ENCODE data around the gene MYLK2. TPM values are rescaled to one million over a fixed set of nuclear protein-coding genes. Genes with fewer than 3 reads are reported as not detected.

Gene MYLK2
- total and polyA plus RNA-seq, 10 of the 15 experiments (the other 5 are each of a cell fraction or from before 2014, with no cell fraction given): 0.04 to 0.67 (median 0.18) TPM; not detected in 1

GRCh38 chr20:31831211-31831610, 12.1 kb downstream of the MYLK2 start:
- CTCF ChIA-PET: interaction anchor here (1.3 to 1.7 kb wide), 4 partner anchors 9 to 201 kb away, joined by 3 to 5 read pairs (median 5); no protein-coding TSS in a partner anchor

DNA sequence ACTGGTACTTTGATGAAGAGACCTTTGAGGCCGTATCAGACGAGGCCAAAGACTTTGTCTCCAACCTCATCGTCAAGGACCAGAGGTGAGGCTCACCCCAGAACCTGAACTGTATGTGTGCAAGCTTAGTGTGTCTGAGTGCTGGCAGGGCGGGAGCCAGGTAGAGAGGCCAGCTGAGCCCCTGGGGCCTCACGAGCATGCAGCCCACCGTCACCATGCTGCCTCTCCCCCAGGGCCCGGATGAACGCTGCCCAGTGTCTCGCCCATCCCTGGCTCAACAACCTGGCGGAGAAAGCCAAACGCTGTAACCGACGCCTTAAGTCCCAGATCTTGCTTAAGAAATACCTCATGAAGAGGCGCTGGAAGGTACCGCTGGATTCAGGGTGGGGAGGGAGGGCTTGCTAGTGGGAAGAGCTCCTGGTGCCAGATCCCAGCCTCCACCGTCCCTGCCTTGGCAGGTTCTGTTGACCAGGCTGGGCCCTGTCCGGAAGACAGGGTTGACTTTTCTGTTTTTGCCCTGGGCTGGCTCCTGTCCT, 12.7 kb downstream of the MYLK2 start:
- Histone ChIP-seq H3K9ac (ENCODE audit: control insufficient read depth, insufficient read depth, low read length) (no peak overlapping the region), H3K4me1 (ENCODE audit: control insufficient read depth, insufficient read depth, low read length) (peaks cover 8% of the 10 kb centered on the region; the same call in 1 of the 2 replicates), H3K79me2 (ENCODE audit: control insufficient read depth, insufficient read depth, low read length) (no peaks in the 10 kb centered on the region), H3K27ac (ENCODE audit: control insufficient read depth, insufficient read depth) (no peak overlapping the region), H3K4me3 (no peak overlapping the region), H3K9me3 (replicated peaks; ENCODE audit: control insufficient read depth, insufficient read depth, low read length) (no peaks in the 10 kb centered on the region), H3K4me2 (ENCODE audit: control insufficient read depth, insufficient read depth) (no peak overlapping the region), H3K36me3 (ENCODE audit: control insufficient read depth in 2 of 2, insufficient read depth in 2 of 2, low read length in 1 of 2) (no peaks in the 10 kb centered on the region; a peak in 1 of 4 replicates), H2AFZ (ENCODE audit: control insufficient read depth, low read depth, low read length) (no peak overlapping the region), H4K20me1 (ENCODE audit: control insufficient read depth, insufficient read depth) (no peaks in the 10 kb centered on the region), H3K27me3 (replicated peaks in 1 of 2; ENCODE audit: control insufficient read depth in 2 of 2, insufficient read depth in 2 of 2, low read length in 1 of 2) (no peaks in the 10 kb centered on the region)
- 78% methylated on average over 17 of the region's 17 CpGs for WGBS (ENCODE audit: insufficient coverage, insufficient replicate concordance, low lambda C conversion rate, missing lambda C conversion rate)
- ChIA-PET SMC1A (ENCODE audit: uncharacterized antibody, unreplicated experiment) (no interaction called here), RAD21 (ENCODE audit: unreplicated experiment) (no interaction called here), POLR2A (no interaction called here), CTCF (interaction anchor here (1.3 to 1.4 kb wide), 2 partner anchors 10 to 200 kb away, joined by 3 to 5 read pairs; no protein-coding TSS in a partner anchor)
- BruUV-seq (replicated peaks): no TSS peak
- FAIRE-seq (no peak), ATAC-seq (no peak), DNase-seq (ENCODE audit: low read depth, low spot score) (no peak)
- in situ Hi-C loops (cut with MboI) (no loop called here), intact Hi-C loops (cut with micrococcal nuclease; ENCODE audit: unreplicated experiment) (no loop called here)
- TF ChIP-seq HDGF (IDR thresholded peaks at IDR 0.05) (no peak), BHLHE40 (IDR thresholded peaks at IDR 0.05; ENCODE audit: borderline replicate concordance in 1 of 2, low read depth in 2 of 2, low read length in 1 of 2) (no peak), ZNF384 (IDR thresholded peaks at IDR 0.05; ENCODE audit: borderline replicate concordance, low read depth, low read length) (no peak), TCF12 (IDR thresholded peaks at IDR 0.05; ENCODE audit: low read depth, low read length) (no peak), BCL11A (IDR thresholded peaks at IDR 0.05; ENCODE audit: low read depth, low read length) (no peak), BACH1 (IDR thresholded peaks at IDR 0.05; ENCODE audit: borderline replicate concordance) (no peak)
- TF ChIP-seq, protein P1, sequence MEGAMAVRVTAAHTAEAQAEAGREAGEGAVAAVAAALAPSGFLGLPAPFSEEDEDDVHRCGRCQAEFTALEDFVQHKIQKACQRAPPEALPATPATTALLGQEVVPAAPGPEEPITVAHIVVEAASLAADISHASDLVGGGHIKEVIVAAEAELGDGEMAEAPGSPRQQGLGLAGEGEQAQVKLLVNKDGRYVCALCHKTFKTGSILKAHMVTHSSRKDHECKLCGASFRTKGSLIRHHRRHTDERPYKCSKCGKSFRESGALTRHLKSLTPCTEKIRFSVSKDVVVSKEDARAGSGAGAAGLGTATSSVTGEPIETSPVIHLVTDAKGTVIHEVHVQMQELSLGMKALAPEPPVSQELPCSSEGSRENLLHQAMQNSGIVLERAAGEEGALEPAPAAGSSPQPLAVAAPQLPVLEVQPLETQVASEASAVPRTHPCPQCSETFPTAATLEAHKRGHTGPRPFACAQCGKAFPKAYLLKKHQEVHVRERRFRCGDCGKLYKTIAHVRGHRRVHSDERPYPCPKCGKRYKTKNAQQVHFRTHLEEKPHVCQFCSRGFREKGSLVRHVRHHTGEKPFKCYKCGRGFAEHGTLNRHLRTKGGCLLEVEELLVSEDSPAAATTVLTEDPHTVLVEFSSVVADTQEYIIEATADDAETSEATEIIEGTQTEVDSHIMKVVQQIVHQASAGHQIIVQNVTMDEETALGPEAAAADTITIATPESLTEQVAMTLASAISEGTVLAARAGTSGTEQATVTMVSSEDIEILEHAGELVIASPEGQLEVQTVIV (IDR thresholded peaks at IDR 0.05; ENCODE audit: borderline replicate concordance, partially characterized antibody): no peak

More at GRCh38 chr20:31831211-31831610, 12.1 kb downstream of the MYLK2 start:
- Histone ChIP-seq H2AFZ (ENCODE audit: control insufficient read depth, low read depth, low read length) (no peak overlapping the region), H3K9me3 (replicated peaks; ENCODE audit: control insufficient read depth, insufficient read depth, low read length) (no peaks in the 10 kb centered on the region), H3K79me2 (ENCODE audit: control insufficient read depth, insufficient read depth, low read length) (no peaks in the 10 kb centered on the region), H3K4me3 (no peak overlapping the region), H3K4me2 (ENCODE audit: control insufficient read depth, insufficient read depth) (no peak overlapping the region), H3K4me1 (ENCODE audit: control insufficient read depth, insufficient read depth, low read length) (peaks cover 4% of the 10 kb centered on the region; the same call in 1 of the 2 replicates), H3K27ac (ENCODE audit: control insufficient read depth, insufficient read depth) (no peak overlapping the region), H3K27me3 (replicated peaks in 1 of 2; ENCODE audit: control insufficient read depth in 2 of 2, insufficient read depth in 2 of 2, low read length in 1 of 2) (no peaks in the 10 kb centered on the region), H3K9ac (ENCODE audit: control insufficient read depth, insufficient read depth, low read length) (no peak overlapping the region), H4K20me1 (ENCODE audit: control insufficient read depth, insufficient read depth) (no peaks in the 10 kb centered on the region), H3K36me3 (ENCODE audit: control insufficient read depth in 2 of 2, insufficient read depth in 2 of 2, low read length in 1 of 2) (no peaks in the 10 kb centered on the region; a peak in 1 of 4 replicates)
- FAIRE-seq (no peak), DNase-seq (ENCODE audit: low read depth, low spot score) (no peak), ATAC-seq (no peak)
- ChIA-PET POLR2A (no interaction called here), RAD21 (ENCODE audit: unreplicated experiment) (no interaction called here), SMC1A (ENCODE audit: uncharacterized antibody, unreplicated experiment) (interaction anchor here (1.0 kb wide), 1 partner anchor 14 kb away, joined by 3 read pairs; no protein-coding TSS in a partner anchor)
- BruUV-seq (replicated peaks): no TSS peak
- in situ Hi-C loops (cut with MboI): no loop called here
- 36% methylated on average over 6 of the region's 6 CpGs for WGBS (ENCODE audit: insufficient coverage, insufficient replicate concordance, low lambda C conversion rate, missing lambda C conversion rate)
- intact Hi-C loops (cut with micrococcal nuclease; ENCODE audit: unreplicated experiment): no loop called here
- TF ChIP-seq NFIC (IDR thresholded peaks at IDR 0.05; ENCODE audit: low read depth, low read length) (no peak), POLR2A (IDR thresholded peaks at IDR 0.05; ENCODE audit: low read depth, low read length) (no peak)

Data from GM12878 (cell line).